Stimulated activated CD4-positive, alpha-beta T cell treated with anti-CD3 and anti-CD28 coated beads, Interleukin-1b, Interleukin-23, amount 100 ng/mL, for 1 hour (primary cell): ENCODE results near the gene HCFC2.
"Not testable (repeated sequence)": the region's sequence is repeated elsewhere in the genome, so short reads cannot be mapped to it uniquely, and the experiment has no call there.

Experiments used
- DNase-seq, 2 donors: peaks; one replicate each; pipeline ENCODE4 v3.0.0-alpha.2; 2020; ENCODE audit warnings: low read depth in 2 of 2

Gene HCFC2

DNA sequence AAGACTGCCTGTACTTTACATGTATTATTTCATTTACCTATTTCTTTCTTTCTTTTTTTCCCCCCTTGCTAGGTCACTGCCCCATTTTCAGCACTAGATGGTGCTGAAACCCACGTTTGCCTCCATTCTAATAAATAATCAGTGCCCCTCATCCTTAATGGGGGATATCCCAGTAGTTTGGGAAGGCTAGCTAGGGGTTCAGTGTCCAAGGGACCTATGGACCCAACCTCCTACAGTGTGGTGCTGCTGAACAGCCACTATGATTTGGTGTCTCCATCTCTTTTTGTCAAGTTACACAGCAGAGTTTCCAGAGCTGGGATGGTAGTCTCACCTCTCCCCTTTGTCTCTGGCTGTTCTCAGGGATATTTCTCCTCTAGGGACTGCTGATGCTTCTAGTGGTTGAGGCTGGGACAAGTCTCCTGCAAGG, 6.5 kb upstream of the HCFC2 start:
- no peak for DNase-seq

DNA sequence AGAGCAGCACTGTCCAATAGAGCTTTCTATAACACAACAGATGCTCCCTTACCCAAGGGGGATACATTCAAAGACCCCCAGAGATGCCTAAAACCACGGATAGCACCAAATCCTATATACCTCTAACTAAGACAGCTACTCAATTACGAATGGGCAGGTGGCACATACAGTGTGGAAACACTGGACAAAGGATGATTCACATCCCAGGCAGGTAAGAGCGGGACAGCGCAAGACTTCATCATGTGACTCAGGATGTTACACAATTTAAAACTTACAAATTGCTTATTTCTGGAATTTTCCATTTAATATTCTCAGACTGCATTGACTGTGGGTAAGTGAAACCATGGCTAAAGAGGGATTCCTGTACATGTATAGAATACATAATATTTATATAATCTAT, 5.5 kb upstream of the HCFC2 start:
- no peak for DNase-seq

DNA sequence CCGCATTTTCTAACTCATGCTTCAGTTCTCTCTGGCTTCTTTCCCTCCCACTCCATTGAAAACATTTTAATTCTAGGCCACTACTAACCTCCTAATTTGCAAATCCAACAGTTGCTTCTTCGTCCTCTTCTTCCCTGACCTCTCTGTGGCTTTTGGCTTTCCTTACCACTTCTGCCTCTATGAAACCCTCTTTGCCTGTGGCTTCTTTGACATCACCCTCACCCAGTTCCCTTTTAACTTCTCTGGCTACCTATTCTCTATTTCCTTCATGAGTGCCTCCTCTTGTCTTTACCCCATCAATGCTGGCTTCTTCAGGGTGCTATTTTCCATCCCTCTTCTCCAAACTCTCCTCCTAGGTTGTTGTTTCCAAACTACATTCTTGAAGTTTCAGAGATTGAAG, 4.4 kb upstream of the HCFC2 start:
- DNase-seq: no peak

DNA sequence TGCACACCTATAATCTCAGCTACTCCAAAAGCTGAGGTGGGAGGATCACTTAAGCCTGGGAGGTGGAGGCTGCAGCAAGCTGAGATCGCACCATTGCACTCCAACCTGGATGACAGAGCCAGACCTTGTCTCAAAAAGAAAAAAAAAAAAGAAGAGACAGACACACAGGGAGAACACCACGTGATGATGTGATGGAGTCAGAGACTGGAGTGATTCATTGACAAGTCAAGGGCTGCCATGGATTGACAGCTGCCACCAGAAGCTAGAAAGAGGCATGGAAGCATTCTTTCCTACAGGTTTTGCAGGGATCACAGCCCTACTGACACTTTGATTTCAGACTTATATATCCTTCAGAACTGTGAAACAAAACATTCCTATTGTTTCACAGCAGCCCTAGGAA, 3.5 kb upstream of the HCFC2 start:
- DNase-seq: no peak

DNA sequence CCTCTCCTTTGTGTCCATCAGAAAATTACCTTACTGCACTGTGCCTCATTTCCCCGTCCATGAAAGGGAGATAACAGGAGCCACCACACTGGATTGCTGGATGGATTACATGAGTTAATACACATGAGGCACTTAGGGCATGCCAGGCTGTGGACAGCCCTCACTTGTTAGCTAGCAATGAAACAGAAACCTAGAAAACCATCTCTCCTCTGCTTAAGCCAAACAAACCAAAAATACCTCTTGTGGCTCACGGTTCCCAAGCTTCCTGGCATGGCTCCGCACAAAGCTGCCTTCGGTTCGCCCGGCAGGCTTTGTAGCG, 660 bp upstream of the HCFC2 start:
- no peak for DNase-seq

DNA sequence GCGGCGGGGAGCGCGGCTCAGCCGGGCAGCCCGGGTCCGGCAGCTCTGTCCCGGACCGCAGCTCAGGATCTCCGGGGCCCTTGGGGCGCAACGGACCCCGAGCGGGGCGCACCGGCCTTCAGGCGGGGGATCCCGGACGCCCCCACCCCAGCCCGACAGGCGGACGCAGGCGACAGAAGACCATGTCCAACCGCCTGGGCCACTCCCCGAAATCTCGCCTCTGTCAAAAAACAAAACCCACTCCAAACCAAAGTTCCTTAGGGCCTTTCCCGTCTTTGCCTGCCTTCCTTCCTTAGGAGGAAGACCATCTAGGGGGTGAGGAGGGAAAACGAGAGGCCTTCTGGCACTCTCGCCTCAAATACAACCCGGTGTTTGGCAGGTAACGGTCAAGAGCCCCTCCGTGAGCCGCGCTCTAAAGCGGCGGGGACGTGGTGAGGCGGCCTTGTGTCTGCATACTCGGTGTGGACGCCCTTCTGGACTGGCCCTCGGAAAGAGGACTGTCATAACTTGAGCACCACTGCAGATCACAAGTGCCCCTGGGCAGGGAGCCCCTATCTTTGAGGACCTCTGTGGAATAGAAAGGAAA, 604 bp downstream of the HCFC2 start:
- no peak for DNase-seq

DNA sequence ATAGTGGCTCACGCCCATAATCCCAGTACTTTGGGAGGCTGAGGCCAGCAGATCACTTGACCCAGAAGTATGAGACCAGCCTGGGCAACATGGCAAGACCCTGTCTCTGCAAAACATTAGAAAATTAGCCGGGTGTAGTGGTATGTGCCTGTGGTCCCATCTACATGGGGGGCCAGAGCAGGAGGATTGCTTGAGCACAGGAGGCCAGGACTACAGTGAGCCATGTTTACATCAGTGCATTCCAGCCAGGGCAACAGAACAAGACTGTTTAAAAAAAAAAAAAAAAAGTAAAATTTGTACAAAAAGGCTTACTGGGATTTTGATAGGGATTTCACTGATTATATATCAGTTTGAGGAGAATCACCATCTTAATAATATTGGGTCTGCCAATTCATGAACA, 7.8 kb downstream of the HCFC2 start:
- DNase-seq: no peak

DNA sequence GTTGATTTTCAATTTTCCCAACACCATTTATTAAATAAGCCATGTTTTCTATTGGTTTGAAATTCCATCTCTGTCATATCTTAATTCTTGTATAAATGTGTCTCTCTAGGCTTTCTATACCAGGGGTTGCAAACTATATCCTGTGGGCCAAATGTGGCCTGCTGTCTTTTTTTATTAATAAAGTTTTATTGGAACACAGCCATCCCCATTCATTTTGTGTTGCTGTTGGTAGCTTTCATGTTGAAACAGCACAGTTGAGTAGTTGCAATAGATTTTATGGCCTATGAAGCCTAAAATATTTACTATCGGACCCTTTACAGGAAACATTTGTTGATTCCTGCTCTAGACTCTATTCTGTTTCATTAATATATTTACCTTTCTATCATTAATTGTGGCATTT, 9.4 kb downstream of the HCFC2 start:
- DNase-seq: no peak

DNA sequence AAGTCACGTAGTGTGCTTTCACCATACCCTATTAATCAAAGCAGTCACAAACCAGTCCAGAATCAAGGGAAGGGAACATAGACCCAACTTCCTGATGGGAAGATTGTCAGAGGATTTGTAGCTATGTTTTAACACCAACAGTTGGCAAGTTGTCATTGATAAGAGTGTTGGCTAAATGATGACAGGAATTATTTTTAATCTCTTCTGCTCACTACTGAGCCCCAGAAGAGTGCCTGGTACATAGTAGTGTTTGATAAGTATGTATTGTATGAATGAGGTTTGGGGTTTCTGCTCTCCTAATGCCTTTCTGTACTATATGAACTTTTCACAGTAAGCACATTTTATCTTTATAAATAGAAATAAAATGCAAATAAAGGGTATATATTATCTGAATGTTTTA, 14.7 kb downstream of the HCFC2 start:
- no peak for DNase-seq

DNA sequence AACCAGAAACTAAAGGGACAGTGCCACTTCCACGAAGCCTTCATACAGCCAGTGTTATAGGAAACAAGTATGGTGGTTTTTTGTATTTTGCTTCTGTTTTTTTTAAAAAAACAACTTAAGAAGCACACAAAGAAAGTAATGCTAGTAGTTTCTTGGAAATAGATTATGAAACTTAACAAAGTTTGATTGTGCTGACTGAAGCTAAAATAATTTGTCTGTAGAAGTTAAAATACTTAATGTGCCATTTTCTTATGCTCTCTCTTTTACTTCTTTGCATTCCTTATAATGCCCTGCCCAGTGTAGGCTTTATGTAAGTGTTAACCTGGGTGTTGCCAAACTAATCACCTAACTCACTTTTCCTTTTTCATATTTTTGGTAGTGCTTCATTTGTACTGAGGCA, 16.4 kb downstream of the HCFC2 start:
- DNase-seq: no peak

DNA sequence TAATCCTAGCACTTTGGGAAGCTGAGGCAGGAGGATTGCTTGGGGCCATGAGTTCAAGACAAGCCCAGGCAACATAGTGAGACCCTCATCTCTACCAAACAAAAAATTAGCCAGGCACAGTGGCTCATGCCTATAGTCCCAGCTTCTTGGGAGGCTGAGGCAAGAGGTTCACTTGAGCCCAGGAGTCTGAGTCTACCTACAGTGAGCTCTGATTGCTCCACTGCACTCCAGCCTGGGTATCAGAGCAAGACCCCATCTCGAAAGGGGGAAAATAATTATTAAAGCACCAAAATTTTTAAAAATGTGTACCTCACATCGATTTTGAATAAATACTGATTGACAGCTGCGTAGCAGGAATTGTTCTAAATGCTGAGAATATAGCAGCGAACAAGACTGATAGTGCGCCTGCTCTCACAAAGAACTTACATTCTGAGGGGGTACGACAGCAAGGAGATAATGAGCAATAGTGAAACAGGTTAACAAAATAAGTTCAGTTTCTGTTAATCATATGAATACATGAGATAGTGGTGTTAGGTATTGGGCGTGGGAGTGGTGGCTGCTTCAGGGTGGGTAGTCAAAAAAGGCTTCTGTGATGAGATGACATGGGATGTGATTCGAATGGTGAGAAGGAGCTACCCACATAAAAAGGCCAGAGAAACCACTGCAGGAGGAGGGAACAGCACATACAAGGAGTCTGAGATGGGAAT, 19.6 kb downstream of the HCFC2 start:
- no peak for DNase-seq

DNA sequence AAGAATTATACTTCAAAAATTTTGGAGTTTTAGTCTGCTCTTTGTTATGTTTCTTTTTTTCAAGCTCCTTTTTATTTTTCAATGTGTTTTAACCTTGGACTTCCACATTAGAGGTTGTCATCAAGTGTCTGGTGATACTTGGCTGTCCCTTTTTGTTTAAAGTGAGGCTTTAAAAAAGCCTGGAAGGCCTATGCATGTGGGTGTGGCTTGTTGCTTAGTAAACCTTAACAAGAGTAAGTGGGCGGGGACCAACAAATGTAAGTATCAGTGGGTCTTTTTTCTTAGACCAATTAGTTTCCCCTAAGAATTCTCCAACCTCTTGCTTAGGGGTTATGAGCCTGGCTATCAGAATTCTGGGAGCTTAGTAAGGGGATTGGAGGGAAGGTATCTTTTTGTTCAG, 26.4 kb downstream of the HCFC2 start:
- no peak for DNase-seq

DNA sequence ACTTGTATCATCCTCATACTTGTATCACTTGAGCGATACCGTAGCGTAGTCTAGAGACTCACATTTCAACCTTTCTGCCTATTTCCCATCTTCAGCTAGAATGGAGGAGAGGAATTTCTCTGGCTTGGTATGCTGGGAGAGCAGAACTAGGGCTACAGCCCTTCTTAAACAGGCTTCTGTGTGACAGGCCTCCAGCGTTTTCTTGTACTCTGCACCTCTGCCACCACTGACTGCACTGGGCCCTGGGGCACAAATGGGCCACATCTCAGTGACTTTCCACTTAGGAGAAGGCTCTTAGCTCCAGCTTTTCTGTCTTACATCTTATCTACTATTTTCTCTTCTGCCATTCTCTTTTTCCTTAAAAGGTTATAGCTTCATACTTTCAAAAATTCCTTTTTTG, 26.8 kb downstream of the HCFC2 start:
- DNase-seq: no peak

DNA sequence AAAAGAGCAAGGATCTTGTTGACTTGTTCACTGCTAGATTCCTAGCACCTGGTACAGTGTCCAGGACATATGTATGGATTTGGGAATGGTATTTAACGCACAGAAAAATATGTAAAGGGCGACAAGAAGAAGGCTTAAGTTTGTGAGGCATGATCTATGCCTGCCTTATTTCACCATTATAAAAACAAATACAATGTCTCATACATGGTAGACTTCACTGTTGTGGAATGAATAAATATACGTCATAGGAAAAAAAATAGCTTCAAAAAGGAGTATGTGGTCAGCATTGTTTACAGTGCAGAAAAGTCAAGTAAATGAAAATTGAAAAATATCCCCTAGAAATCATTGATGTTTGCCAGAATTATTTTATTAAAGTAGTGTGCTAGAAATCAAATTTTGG, 30.0 kb downstream of the HCFC2 start:
- DNase-seq: no peak

DNA sequence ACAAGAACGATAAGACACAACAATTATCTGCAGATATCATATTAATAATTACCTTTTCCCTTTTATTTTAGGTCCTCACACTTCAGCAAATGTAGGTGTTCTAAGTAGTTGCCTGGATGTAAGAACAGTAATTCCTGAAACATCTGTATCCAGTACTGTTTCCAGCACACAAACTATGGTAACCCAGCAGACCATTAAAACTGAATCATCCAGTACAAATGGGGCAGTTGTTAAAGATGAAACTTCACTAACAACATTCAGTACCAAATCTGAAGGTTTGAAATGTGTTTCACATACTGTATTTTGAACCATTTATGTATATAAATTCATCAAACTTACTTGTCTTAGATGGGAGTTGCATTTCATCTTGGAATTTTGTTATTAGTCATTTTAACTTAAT, 31.0 kb downstream of the HCFC2 start:
- no peak for DNase-seq

DNA sequence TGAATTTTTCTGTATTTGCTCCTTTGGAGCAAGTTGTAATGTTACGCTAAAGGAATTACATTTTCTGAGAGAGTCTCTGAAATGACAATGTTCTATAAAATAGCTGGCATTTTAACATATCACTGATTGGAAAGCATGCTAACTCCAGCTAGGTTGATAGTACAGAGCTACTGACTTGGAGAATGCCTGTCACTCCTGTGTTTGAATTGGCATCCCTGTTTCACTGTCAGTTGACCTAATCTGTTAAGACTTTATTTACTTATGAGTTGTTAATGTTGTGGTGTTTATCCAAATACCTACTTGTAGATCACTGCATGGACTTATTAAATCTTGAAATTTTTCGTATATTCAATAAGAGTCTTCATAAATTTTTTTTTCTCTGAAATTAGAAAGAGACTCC, 33.6 kb downstream of the HCFC2 start:
- no peak for DNase-seq

DNA sequence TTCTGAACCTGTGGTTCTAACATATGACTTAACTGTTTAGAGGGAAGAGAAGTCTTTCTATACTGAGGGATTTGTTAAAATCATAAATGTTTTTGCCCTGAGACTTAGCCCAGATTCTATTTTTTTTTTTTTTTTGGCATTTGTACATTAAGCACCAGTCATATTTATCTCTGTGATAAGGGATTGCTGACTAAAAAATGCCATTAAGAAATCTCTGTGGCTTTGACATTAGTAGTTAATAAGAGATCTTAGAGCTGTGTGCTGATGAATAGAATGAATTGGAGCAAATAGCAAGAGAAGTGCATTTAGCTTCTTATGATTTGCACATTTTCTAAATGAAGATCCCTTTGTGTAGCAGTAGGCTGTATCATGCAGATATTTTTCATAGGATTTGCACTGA, 41.1 kb downstream of the HCFC2 start:
- DNase-seq: no peak

DNA sequence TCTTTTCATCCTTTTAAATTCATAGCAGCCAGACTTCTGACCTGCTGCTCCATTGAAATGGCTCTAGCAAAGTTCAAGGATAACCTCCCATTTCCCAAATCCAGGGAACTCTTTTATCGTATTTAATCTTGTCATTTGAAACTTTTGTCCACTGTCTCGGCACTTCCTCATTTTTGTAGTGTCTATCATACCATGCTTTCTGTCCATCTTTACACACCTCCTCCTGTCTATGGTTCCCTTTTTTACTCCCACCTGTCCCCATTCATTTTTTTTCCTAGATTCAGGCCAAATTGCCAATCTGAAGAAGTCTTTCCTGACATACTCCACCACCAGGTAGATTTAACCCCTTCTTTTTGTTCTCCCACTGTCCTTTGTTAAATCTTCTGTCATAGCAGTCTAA, 42.6 kb downstream of the HCFC2 start:
- DNase-seq: no peak

DNA sequence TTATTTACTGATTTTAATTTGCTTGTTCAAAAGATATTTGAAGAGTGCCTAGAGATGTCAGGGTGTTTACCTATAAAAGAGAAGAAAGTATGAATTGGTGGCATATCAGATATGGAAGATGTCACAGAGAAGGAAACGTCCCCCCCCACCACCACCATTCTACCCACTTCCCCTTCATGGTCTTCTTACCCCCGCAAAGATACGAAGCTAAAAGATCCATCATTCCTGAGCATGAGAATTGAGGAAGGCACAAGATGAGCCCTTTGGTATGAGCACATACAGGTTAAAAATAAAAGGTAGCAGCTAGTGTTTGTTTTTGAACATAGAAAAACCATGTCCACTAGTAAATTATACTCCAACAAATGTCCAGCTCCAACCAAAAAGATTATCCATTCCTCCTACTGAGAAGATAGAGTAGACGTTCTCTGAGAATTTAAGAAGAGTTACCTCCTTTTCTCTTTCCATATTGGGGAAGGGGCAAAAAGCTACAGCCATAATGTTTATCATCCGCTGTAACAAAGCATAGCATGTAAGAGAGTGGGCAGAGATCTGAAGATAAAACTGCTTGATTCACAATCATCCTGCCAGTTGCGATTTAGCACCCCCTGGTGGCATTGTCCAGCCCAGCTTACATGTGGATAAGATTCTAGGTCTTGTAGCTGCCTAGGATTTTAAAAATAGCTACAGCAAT, 44.6 kb downstream of the HCFC2 start:
- peak; percentile 65 to 79 for DNase-seq

DNA sequence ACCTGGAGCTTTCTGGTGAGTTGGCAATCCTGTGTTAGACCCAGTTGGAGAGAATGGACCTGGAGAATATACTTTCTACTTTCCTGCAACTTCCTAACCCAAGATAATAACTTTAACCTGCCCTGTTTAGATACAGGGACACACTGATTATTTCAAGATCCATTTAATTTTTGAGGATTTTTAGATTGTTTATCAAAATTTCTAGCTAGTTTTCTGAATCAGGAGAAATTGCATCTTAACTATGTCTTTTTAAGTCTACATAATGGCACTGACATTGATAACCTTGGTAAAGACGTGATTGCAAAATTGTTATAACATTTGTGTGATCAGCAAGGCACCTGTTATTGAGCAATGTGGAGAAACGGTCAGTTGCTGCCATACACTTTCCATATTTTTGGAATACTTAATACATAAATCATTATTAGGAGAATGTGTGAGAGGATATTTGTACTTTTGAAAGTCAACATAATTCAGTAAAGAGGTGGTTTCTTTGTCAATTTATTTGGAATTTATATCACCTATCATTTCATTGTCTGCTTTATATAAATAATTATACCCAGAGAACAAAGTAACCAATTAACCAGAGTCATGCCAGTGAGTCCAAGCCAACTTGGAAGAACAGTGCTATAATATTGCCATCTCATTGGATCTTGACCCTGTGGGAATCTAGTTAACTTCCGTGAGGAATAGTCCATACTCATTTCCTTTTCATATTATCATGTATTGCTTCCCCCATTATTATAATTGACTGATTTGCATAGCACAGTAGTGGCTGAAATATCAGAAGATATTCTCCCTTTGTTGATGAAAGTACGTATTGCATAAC, 45.3 kb downstream of the HCFC2 start:
- DNase-seq: no peak

DNA sequence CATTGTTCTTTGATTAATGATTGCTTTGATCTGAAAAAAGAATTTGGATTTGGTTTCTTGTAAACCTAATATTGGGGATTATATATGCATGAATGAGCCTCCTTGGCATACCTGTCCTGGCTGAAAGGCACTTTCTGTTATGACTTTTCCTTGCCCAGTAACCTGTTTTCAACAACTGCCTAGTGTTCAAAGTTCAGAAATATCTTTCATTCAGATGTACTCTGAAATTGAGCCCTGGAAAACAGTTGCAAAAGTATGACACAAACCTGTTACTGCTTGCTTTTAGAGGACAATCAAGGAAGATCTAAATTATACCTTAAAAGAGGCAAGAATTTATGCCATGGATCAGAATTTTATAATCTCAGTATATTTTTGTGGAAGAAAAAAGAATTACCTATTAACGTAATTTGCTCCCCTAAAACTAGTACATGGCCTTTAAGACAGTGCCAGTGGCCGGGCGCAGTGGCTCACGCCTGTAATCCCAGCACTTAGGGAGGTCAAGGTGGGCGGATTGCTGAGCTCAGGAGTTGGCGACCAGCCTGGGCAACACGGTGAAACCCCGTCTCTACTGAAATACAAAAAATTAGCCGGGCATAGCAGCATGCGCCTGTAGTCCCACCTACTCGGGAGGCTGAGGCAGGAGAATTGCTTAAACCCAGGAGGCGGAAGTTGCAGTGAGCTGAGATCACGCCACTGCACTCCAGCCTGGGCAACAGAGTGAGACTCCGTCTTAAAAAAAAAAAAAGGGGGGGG, 50.7 kb downstream of the HCFC2 start:
- DNase-seq: not testable (repeated sequence)

DNA sequence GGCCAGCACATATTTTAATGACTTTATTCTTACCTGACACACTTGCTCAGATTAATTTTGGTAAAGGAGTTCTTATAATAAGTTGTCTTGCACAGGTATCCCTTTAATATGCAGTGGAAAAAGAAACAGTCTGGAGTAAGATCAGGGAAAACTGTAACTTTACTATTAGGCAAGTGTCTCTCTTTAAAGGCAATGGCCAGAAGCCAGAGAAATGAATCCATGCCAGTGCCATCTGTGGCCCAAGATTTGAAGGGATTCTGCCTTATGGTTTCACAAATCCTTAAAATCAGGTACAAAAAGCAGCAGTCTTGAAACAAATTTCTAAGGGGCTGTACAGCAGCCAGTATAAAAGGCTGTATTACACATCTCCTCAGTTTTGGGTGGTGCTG, 51.2 kb downstream of the HCFC2 start:
- DNase-seq: no peak
